ENCODE data around the gene PPM1L.

The PPM1L gene

DNA sequence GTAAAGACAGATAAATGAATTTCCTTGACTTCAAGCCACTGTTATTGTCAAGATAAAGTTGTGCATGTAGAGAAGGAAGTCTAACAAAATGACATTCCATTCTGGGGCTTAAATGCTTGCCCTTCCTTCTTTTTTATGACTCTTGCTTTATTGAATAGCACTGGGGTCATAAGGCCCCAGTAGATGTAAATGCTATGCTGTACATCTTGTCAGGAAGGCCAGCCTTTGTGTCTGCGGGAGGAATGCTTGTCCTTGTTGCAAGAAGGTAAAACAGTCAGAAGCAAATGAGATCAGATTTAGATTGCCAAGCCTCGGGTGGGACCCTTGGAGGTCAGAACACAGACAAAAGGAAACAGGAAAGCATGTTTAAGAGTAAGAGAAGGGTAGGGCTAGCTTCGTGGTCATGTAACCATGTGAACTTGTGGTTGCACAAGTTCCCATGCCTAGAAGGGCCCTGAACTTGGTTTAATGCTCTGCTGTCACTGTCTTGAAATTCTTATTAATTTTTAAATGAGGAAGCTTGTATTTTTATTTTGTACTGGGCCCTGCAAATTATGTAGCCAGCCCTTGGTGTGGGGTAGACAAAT, 81.5 kb downstream of the PPM1L start:
- TF ChIP-seq GATA2 (IDR thresholded peaks at IDR 0.05; ENCODE audit: low read depth, low read length) (no peak), GATA3 (IDR thresholded peaks at IDR 0.05; ENCODE audit: low read depth, low read length) (no peak)

DNA sequence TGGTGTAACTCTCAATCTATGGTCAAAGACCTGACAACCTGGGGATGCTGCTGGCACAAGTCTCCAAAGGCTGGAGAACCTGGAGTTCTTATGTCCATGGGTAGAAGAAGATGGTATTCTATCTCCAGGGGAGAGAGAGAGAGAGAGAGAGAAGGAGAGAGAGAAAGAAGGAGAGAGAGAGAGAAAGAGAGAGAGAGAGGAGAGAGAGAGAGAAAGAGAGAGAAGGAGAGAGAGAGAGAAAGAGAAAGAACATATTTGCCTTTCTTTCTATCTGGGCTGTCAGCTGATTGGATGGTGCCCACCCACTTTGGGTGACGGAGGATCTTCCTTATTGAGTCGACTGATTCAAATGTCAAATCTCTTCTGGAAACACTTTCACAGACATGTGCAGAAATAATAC, 84.6 kb downstream of the PPM1L start:
- no peak for TF ChIP-seq GATA2 (IDR thresholded peaks at IDR 0.05; ENCODE audit: low read depth, low read length)
- no peak for TF ChIP-seq GATA3 (IDR thresholded peaks at IDR 0.05; ENCODE audit: low read depth, low read length)

DNA sequence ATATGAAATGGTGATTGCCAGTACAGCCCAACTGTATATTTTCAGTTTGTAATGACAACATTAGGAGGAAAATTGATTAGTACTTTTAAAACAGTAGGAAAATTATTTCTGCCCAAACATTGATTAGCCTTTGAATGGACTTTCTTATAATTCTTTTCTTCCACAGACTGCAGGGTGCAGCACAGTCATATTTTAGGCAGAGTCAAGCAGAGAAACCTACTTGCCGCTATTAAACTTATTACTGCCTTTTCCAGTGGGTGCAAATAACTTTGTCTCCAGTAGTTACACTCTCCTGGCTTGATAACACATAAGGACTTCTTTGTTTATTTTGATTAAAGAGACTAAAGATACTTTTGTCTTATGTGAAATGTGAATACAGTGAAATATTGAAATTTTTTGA, 85.4 kb downstream of the PPM1L start:
- no peak for TF ChIP-seq GATA2 (IDR thresholded peaks at IDR 0.05; ENCODE audit: low read depth, low read length)
- TF ChIP-seq GATA3 (IDR thresholded peaks at IDR 0.05; ENCODE audit: low read depth, low read length) = no peak

DNA sequence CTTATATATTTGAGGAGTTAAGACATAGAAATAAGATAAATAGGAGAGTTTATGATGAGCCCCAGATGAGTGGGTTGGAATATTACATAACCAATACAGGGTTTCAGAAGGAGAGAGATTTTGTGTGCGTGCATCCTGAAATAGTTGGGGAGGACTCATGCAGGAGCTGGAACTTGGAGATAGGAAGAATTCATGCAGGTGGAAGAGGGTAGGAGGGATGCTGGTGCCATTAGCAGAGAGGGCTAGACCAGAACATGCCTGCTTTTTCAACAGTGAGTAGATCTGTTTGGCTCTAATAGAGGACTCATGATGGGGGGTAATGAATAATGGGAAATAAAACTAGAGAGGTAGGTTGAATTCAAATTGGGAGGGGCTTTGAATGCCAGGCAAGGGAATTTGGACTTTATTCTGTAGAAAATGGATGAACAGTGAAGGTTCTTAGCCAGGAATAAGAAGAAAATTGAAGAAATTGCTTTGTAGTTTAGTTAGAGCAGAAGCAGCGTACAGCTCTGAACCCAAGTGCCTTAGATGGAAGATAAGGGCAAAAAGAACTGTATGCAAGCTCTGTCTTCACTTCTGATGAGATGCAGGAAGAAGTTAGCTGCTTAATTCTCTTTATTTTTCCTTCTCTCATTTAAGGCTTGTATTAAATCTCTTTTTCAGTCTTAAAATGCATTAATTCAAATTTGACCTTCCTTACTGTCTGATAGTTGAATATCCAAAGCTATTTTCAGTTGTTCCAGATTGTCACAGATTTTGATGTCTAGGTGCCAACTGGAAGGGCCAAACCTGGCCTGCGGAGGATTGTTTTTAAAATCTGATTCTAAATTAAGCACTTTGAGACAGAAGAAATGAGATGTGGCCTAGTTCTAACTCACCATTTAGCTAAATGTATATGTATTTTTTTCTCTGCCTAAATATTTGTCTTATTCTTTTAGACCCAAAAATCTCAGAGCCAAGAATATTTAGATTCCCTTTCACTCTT, 86.3 kb downstream of the PPM1L start:
- TF ChIP-seq GATA2 (IDR thresholded peaks at IDR 0.05; ENCODE audit: low read depth, low read length) (no peak), GATA3 (IDR thresholded peaks at IDR 0.05; ENCODE audit: low read depth, low read length) (no peak)

DNA sequence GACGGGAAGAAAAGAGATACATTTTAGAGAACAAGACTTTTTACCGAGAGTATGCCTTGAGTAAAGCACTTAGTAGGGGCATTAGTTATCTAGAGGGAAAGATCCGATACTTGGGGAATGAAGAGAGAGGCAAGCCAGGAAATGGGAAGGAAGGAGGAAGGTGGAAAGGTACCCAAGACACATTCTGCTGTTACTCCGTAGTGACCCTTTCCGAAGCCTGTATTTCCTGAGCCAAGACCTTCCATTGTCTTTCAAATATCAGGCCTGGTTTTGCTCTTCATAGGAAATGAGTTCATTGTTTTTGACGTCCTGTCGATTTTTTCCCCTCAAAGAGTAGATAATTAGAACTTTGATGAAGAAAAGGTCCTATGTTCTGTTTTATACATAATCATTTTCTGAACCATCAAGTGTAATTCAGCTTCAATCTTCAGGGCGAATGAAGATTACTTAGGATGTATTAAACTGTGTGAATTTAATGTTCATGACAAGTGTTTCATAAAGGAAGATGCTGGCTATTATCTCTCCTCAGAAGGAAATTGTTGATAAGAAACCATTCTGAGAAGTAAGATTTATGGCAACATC, 95.7 kb downstream of the PPM1L start:
- TF ChIP-seq GATA2 (IDR thresholded peaks at IDR 0.05; ENCODE audit: low read depth, low read length) (no peak), GATA3 (IDR thresholded peaks at IDR 0.05; ENCODE audit: low read depth, low read length) (no peak)

DNA sequence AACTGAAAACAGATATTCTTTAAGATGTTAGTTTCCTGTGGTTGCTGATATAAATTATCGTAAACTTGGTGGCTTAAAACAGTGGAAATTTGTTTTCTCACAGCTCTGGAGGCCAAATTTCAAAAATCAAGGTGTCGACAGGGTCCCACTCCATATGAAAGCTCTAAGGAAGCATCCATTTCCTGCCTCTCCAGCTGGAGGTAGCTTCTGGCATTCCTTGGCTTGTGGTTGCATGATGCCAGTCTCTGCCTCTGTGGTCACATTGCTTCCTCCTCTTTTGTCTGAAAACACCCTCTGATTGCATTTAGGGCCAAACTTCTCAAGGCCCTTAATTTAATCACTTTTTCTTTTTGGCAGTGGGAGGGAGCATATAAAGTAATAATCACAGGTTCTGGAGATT, 96.8 kb downstream of the PPM1L start:
- TF ChIP-seq GATA2 (IDR thresholded peaks at IDR 0.05; ENCODE audit: low read depth, low read length) (no peak), GATA3 (IDR thresholded peaks at IDR 0.05; ENCODE audit: low read depth, low read length) (no peak)

DNA sequence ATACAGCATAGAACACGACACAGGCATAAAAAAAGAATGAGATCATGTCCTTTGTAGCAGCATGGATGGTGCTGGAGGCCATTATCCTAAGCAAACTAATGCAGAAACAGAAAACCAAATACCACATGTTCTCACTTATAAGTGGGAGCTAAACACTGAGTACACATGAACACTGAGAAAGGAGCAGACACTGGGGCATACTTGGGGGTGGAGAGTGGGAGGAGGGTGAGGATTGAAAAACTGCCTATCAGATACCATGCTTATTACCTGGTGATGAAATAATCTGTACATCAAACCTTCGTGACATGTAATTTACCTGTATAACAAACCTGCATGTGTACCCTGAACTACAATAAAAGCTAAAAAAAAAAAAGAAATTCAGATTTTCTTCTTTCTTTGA, 100.4 kb downstream of the PPM1L start:
- TF ChIP-seq GATA3 (IDR thresholded peaks at IDR 0.05; ENCODE audit: low read depth, low read length) = no peak
- TF ChIP-seq GATA2 (IDR thresholded peaks at IDR 0.05; ENCODE audit: low read depth, low read length) = no peak

DNA sequence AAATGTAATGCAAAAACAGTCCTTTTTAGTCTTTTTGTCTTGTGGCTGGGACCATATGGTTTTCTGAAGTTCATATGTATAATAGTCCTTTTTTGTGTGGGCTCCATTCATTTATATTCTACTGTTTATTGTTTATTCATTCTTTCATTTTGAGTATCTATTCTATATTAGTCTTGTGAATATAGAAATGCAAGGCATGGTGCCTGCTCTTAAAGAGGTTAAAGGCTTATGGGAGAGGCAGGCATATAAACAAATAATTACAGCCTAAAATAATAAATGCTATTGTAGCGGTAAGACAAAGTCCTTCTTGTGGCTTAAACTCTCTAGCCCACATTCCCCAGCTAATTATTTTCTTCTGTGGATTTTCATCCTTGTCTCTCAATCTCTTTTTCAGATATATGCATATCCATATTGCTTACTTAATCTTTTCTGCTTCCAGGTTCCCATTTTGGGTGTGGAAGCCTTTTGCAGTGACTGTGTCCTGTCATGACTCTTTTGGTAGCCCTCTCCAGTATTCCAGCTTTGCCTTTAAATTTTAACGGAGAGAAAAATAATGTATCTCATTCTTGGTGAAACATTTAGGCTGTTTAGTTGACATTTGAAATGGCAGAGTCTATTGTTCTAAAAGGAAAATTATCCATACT, 101.6 kb downstream of the PPM1L start:
- TF ChIP-seq GATA3 (IDR thresholded peaks at IDR 0.05; ENCODE audit: low read depth, low read length) (no peak), GATA2 (IDR thresholded peaks at IDR 0.05; ENCODE audit: low read depth, low read length) (no peak)

DNA sequence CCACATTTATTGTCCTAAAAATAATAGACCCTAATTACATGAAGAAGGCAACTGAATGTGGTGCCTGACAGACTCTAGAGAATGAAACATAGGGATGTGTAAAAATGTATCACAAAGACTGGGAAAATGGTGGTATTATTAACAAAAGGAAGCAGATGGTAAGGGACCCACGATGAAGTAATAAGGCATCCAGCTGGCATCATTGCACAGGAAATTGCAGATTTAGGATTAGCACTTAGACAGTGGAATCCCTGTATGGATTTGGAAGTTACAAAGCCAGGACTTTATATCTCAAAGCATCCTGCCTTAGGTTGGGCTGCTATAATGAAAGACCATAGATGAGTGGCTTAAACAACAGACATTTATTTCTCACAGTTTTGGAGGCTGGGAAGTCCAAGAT, 104.3 kb downstream of the PPM1L start:
- TF ChIP-seq GATA3 (IDR thresholded peaks at IDR 0.05; ENCODE audit: low read depth, low read length) = no peak
- TF ChIP-seq GATA2 (IDR thresholded peaks at IDR 0.05; ENCODE audit: low read depth, low read length) = no peak

DNA sequence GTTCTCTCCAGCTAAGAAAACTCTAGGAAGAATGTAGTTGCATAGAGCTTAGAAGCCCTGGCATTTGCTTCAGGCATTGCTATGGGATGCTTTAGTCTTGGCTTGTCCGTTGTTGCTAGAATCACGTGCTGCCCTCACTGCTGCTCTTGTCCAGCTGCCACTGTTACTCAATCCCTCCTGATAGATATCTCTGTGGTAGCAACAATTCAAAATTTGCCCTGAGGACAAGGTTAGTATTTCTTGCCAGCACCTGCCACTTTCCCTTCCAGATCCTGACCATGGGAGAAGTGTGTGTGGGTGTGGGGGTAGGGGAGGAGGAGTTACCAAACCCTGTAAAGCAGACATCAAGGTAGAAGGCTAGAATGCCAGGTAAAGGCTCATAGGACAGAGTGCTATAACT, 113.8 kb downstream of the PPM1L start:
- TF ChIP-seq GATA3 (IDR thresholded peaks at IDR 0.05; ENCODE audit: low read depth, low read length) (no peak), GATA2 (IDR thresholded peaks at IDR 0.05; ENCODE audit: low read depth, low read length) (peak; percentile 30)

DNA sequence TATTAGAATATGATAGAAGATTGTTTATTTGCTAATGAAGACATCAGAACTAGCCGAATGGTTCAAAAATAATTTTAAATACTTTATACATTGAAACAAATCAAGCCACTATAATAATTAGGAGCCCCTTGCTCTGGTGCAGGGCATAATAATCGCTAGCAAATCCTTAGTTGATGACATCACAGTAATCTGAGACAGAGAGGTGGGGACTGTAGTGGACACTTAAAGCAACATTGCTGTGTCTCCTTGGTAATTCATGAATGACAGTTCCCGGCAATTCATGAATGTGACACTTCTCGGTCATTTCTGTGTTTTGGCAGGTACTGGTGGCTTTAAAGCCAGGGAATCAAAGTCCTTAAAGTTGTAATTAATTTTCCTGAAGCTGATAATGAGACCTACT, 114.3 kb downstream of the PPM1L start:
- TF ChIP-seq GATA3 (IDR thresholded peaks at IDR 0.05; ENCODE audit: low read depth, low read length) (no peak), GATA2 (IDR thresholded peaks at IDR 0.05; ENCODE audit: low read depth, low read length) (no peak)

DNA sequence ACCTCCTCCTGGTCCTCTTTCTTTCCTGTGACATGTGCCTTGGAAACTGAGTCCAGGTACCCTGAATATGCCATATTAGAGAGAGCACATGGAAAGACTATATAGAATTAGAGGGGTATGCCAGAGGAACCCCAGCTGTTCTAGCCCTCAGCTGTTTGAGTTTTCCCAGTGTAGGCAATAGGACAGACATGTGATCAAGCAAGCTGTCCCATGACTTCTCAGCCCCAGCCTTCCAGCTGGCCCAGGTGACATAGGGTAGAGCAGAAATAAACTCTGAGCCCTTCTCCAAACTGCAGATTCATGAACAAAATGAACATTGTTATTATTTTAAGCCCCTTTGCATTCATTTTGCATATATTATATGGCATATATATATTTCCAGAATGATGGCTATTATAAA, 118.7 kb downstream of the PPM1L start:
- TF ChIP-seq GATA2 (IDR thresholded peaks at IDR 0.05; ENCODE audit: low read depth, low read length) (no peak), GATA3 (IDR thresholded peaks at IDR 0.05; ENCODE audit: low read depth, low read length) (no peak)

DNA sequence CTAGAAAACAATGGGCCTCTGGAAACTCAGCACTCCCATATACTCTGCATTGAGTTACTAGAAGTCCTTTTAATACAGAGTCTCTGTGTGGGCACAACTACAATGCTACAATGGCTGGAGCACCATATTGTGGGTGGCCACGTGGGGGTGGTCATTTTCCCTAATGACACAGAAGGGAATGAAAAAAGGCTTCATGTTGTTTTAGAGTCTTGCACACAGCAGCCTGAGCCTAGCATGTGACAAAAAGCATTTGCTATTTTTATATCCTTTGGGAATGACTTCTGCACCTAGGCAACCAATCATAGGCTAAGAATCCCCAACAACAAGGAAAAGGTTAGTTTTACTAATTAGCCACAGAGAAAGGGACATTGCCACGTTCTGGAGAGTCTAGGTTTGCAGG, 120.6 kb downstream of the PPM1L start:
- TF ChIP-seq GATA2 (IDR thresholded peaks at IDR 0.05; ENCODE audit: low read depth, low read length) (no peak), GATA3 (IDR thresholded peaks at IDR 0.05; ENCODE audit: low read depth, low read length) (no peak)

DNA sequence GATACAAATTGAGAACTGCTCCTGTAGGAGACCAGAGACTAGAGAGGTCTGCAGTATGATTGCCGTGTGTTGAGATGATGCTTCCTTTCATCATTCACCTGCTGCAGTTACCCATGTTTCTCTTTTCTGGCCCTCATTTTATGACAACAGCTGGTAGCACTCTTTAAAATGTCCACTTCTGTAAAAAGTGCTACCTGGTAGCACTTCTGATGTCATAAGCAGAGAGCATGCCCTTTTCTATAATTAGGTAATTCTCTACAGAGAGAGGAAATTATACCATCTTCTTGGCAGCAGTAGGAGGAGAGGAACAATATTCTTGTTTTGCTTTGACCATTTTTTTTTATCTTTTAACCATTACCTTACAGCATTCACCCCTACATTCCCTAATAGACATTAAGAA, 123.8 kb downstream of the PPM1L start:
- TF ChIP-seq GATA2 (IDR thresholded peaks at IDR 0.05; ENCODE audit: low read depth, low read length) = no peak
- TF ChIP-seq GATA3 (IDR thresholded peaks at IDR 0.05; ENCODE audit: low read depth, low read length) = no peak
